Adrenal gland (tissue), 5 donors: Measurements from ENCODE around the gene PTPN6.
A peak's percentile ranks its signal among the peaks of the same experiment; 100 is the strongest.

Experiments used
- CTCF ChIP-seq, 6 experiments: fragments of 450-650 bp in 4 of 6; fragments of 200-600 bp in 2 of 6; sonication (generic) in 1 of 6; IDR thresholded peaks; 1 replicate in 5 of 6; 2 replicates in 1 of 6; pipeline versions ENCODE4 v1.5.1 to v1.8.0; 2016 to 2021; ENCODE audit warnings: antibody characterized with exemption in 6 of 6, mild to moderate bottlenecking in 2 of 6, moderate library complexity in 1 of 6
- POLR2A ChIP-seq, 2 donors: fragments of 450-650 bp; IDR thresholded peaks; one replicate each; pipeline ENCODE4 v1.6.1; 2017; ENCODE audit warnings: antibody characterized with exemption in 2 of 2, mild to moderate bottlenecking in 2 of 2, moderate library complexity in 1 of 2
- donor health status: DM: no; HTN: no; CAD: no.

- TF ChIP-seq CTCF (IDR thresholded peaks at IDR 0.05), result no peak
- TF ChIP-seq POLR2A (IDR thresholded peaks at IDR 0.05), result peak in 1 of 2 donors; percentile 39
Observed at GRCh38 chr12:6904280-6905276, 46.6 kb upstream of the PTPN6 start, which contains the start of gene LRRC23.
